NCI-H69 (cell line): ENCODE results near the gene ATP8A2.
"Not testable (repeated sequence)": the region's sequence is repeated elsewhere in the genome, so short reads cannot be mapped to it uniquely, and the experiment has no call there.

Experiments
- DNase-seq: peaks from one replicate; lab custom pipeline; 2025; lab: John Stamatoyannopoulos, UW

ATP8A2 gene

DNA sequence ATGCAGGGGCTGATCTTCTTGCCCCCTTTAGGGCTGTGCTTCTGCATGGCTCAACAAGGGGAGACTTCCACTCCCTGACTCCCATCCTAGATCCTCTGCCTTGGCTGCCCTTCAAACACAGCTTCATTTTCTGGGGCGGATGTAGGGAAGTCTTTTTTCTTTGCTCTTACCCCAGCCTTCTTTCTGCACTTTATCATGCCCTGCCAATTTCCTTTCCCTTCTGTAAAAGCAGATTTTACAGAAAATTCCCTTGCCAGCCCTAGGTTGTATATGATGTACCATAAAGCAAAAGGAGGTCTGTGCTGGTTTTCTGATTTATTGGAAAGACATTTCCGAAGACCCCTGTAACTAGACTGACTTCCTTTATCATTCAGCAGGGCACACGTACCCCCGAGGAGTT, 396.6 kb downstream of the ATP8A2 start:
- DNase-seq = no peak

DNA sequence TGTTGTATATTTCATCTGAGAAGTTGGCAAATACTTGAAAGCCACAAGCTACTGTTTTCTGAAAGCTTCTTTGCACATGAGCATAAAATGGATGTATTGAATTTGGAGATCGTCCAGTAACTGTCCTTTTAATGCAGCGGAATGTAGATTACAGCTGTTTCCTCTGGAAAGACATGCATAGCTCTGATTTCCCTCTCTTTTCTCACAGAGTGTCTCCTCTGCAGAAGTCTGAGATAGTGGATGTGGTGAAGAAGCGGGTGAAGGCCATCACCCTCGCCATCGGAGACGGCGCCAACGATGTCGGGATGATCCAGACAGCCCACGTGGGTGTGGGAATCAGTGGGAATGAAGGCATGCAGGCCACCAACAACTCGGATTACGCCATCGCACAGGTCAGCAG, 397.1 kb downstream of the ATP8A2 start:
- DNase-seq = no peak

DNA sequence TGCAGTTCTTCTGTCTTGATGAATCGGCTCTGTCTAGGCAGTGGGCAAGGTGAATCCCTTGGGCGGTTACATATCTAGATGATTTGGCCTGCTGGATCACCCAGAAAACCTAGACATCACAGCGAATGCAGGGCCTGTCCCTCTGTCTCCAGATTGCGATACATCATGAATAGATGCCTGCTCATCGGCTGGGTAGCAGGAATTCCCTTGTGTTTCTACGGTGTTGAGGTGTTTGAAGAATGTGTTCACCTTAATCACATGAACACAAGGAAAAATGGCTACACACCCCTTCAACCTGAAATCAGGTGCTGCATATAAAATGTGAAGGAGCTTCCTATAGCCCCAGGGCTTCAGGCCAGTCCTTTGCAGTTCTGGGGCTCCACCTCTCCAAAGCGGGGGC, 398.8 kb downstream of the ATP8A2 start:
- DNase-seq = no peak

DNA sequence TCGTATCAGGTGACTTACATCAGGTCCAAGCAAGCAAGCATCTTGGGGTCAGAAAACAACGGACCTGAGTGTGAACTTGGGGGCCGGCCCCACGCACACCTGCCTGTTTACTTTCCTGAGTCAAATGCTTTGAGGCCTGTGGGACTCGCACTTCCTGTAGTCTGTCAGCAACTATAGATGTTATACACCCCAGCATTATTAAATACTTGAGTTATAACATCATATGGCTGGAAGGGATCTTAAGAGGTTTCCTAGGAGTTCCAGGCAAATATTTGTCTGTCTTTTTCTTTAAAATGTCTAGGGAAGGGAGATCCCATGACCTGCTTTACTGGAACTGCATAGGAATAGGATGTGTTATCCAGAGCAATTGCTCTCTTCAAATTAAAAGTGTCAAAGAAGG, 399.4 kb downstream of the ATP8A2 start:
- DNase-seq = no peak

DNA sequence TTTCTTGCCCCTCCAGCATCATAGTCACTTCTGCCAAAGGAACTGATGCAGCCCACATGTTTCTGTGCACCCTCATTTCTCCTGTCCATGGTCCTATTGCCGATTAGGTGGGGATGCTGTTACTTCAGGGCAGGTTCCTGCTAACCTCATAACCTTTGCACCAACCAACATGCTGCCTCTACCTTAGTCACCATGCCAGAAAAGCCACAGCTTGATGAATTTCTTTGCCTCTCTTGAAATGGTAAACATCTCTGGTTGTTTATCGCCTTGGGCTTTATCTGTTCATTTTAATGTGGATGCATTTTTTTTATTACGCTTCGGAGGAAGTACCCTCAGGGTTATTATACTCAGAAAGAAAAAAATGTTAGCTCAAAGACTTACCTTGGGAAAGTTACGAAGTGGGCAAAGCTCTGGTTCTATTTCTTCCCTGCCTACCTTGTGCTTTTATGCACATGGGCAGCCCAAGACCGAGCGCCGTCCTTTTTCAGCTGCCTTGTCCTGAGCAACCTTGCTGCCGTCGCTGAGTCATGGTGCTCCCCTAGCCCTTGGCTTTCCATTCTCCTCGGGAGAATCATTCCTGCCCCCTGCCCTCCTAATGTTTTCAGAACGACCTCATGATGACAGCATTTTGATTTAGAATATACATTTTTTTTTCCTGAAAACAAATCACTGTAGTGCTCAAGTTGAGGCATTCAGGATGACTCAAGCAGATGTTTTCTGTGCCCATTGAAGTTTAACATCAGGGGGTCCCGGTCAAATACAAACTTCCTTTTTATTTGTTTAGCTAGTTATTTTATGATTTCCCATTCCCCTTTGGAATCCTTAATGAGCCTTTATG, 400.1 kb downstream of the ATP8A2 start:
- DNase-seq = no peak

DNA sequence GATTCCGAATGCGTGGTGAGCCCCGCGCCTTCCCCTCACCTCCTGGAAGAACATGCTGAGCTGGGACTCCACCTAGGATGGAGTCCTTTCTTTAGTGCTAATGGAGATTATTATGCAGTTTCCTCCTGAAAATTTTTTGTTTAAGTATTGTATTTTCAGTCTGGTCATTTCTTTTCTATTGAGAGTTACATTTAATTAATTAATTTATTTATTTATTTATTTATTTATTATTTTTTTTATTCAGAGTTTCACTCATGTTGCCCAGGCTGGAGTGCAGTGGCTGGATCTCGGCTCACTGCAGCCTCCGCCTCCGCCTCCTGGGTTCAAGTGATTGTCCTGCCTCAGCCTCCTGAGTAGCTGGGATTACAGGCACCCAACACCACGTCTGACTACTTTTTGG, 400.8 kb downstream of the ATP8A2 start:
- not testable (repeated sequence) for DNase-seq

DNA sequence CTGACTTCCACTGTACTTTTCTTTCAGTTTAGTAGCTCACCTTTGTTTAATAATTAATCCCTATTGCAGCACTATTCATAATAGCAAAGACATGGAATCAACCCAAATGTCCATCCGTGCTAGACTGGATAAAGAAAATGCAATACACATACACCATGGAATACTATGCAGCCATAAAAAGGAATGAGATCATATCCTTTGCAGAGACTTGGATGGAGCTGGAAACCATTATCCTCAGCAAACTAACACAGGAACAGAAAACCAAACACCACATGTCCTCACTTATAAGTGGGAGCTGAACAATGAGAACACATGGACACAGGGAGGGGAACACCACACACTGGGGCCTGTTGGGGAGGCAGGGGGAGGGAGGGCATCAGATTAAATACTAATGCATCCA, 402.3 kb downstream of the ATP8A2 start:
- DNase-seq = not testable (repeated sequence)

DNA sequence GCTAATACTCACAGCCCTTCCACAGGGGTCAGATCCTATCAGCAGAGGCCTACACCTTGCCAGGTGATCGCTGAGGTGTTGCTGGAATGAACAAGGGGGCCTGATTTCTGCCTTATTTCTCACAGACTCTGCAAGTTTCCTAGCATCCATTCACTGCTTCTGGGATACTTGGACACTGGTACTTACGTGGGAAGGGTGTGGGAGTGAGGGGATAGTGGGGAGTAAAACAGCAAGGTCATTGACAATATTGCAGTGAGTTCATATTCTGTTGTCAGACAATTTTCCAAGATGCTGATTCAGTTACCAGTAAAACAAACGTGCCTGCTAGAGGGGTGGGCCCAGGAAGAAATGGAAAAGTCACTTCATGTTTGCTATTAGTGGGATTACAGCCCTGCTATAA, 403.5 kb downstream of the ATP8A2 start:
- no peak for DNase-seq

DNA sequence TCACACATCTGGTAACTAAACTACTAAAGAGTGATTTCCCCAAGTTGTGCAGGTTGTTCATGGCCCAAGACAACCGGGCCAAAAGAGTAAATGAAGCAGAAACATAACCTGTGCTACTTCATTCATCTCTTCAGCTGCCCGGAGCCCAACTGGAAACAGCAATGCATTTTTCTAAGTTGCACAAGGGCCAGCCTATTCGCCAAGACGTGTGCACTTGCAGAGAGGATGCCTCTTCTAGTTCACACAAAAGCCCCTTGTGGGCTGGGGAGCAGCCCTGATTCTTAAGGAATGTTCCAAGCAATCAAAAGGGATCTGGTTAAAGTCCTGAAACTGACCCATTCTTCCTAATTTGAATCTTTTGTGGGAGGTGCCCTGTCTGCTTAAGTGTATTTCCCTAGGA, 404.2 kb downstream of the ATP8A2 start:
- no peak for DNase-seq

DNA sequence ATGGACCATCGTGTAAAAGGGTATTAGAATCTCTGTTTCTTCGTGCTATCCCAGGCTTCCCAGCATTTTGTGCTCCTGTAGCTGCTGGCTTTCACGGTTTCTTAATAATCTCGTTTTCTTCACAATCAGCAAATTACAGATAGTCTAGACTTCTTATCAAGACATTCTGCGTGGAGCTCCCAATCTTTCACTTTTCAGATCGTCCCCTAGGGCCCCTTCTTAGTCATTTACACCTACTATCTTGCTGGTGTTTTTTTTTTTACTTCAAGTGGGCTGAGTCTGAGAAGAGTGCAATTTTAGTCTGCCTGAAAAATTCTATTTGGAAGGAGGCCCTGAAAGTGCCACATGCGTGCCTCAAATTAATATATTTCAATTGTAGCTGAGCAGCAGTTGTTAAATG, 404.9 kb downstream of the ATP8A2 start:
- DNase-seq = no peak

DNA sequence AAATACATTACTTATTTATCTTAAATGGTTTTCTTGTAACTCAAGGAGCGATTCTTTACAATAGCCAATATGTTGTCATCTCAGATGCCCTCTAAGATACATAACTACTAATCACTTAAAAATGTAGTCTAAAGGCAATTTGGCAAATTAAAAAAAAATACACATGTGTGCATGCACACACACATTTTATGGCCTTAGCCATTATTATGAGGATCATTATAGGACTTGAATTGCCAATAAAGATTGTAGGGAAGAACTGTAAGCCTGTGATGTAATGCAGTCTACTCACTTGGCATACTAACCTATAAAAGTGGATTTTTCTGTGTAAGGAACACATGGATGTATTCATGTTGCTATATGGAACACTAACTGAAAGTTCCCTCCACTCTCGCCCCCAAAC, 405.7 kb downstream of the ATP8A2 start:
- no peak for DNase-seq

DNA sequence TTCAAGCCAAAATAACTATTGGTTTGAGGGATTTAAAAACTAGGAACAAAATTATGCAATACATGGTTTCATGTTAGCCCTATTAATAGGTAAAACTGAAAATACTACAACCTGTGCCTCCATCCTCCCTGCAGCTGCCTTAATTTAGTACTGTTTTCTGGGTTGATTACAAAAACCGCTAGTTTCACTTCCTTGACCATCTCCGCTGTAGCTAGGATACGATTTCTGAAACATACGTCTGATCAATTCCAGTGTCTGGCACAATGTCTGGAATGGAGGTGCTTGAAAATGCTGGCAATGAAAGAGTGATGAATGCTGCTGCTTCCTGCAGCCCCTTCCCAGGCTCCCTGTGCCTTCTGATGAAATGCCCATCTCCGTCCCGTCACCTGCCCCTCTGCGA, 406.6 kb downstream of the ATP8A2 start:
- no peak for DNase-seq

DNA sequence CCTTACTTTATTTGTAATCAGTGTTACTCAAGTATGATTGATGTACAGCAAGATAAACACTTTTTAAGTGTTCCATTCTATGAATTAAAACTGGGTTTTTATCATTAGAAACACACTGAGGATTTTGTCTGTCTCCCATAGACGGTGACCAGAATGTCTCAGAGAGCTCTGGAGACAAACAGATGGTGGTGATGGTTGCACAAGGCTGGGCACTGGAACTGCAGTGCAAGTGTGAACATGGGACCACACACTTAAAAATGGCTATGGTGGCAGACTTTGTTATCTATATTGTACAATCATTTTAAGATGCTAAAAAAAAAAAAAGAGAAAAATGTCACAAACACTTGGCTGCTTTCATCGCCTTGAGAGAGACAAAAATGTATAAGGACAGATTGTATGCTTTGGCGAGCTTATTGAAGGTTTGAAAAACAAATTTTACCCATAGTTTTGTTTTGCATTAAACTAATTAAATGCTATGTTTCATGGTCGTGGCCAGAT, 407.1 kb downstream of the ATP8A2 start:
- no peak for DNase-seq

DNA sequence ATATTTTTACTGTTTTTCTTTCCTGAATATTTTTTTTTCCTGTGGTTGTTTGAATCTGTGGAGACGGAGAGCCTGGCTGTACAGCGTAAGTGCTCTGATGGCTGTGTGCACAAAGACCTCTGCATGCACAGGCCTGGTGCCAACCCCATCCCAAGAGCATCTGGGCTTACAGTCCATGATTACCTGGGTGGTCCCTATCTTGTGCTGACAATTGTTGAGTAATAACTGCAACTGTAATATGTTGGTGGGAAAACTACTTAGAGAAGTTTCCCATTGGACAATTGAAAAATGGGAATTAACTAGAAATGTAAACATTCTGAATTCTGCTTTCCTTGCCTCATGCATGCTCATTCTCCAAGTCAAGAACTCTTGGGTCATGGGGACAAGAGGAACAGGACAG, 411.3 kb downstream of the ATP8A2 start:
- no peak for DNase-seq

DNA sequence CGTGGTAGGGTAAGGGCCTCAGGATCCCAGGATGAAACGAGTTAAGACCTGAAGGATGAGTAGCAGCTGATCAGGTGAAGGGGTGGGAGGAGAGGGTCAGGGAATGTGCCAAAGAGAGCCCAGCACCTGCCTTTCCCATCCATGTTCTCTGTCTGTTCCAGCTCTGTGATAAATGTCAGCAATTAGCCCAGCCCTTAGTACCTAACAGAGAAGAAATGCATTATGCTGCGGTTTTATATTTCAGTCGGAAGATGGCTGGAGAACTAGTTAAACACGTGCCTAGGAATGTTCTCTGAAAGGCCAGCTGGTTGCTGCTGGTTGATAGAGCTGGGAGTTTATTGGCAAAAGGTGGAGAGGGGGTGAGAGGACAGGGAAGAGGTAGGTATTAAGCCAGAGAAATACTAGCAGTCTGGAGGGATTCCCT, 411.8 kb downstream of the ATP8A2 start:
- no peak for DNase-seq

DNA sequence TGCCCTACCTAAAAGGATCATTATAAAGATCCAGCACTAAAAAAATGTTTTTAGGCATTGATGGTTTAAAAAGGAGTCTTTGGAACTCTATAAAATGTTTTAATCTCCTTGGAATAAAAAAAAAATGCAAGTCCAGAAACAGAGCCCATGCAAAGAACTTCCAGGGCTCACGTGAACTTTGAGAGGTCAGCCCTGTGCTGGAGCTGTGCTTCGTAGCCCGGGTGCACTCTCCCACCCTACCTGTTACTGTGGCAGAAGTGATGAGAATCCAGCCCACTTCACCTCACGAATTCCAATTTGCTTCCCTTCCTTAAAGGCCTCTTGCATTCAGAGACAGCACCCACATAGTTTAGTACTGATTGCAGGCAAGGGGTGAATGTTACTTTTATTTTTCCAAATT, 412.3 kb downstream of the ATP8A2 start:
- DNase-seq = no peak

DNA sequence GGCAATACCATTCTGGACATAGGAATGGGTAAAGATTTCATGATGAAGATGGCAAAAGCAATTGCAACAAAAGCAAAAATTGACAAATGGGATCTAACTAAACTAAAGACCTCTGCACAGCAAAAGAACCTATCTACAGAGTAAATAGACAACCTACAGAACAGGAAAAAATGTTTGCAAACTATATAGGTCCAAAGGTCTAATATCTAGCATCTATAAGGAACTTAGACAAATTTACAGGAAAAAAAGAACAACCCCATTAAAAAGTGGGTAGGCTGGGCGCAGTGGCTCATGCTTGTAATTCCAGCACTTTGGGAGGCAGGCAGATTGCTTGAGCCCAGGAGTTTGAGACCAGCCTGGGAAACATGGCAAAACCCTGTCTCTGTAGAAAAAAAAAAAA, 418.4 kb downstream of the ATP8A2 start:
- not testable (repeated sequence) for DNase-seq

DNA sequence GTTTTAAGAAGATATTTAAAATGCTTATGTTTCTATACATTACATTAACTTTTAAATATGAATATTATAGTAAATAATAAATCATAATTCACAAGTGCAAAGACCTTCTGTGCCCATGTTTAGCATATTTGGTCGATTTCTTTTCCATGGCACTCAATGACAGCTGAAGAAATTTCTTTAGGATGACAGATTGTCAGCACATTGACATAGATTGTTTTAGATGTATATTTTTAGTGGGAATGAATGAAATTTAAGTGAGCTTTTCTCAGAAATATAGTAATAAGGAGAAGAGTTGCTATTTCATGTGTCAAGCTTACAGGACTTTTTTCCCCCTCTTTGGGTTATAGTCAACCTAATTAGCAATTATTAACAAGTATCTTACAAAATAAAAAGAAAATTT, 423.5 kb downstream of the ATP8A2 start:
- no peak for DNase-seq

DNA sequence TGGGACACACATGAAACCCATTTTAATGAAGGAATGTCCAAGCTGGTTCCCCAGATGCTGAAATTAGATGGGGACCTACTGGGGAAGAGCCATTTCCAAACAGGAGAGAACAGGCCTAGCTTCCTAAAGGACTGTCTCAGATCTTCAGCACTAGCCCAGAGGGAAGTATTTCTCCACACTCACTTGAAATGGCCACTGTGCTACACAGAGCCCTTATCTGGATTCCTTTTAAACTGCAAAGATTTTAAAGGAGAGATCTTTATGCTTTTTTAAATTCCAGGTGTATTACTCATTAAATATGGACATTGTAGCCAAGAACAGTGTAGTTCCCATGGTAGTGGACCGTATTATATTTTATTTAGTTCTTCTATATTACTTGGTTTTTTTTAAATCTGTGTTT, 424.7 kb downstream of the ATP8A2 start:
- no peak for DNase-seq

DNA sequence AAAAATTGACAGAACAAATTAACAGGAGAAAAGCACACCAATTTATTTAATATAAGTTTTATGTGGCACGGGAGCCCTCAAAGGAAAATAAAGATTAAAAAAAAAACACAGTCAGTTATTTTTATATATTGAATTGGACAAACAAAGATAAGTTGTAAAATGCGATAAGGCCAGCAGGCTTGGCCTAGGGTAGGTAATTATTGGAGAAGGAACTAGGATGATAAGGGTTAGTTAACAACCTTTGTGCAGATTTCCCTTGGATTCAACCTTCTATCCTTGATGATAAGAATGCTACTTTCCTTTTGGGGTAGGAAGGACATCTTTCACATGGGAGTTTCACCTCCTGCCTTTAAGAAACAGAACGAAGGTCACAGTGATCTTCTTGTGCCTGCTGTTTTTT, 427.2 kb downstream of the ATP8A2 start:
- no peak for DNase-seq

DNA sequence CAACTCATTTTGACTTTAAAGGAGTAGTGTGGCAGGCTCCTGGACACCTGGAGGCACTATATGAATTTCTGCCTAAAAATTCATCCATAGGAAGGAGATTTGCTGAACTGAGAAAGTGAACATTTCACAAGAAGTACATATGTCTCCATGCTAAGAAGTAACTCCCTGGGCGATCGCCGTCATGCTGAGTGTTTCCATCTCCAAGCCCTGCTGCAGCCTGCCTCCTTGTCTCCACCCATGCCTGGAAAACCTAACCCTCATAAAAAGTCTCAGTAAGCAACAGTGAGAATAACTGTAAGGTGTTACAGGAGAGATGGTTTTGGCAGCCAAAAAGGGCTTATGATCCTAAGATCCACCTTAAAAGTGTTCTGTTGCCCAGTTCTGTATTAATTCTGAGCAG, 428.7 kb downstream of the ATP8A2 start:
- DNase-seq = no peak

DNA sequence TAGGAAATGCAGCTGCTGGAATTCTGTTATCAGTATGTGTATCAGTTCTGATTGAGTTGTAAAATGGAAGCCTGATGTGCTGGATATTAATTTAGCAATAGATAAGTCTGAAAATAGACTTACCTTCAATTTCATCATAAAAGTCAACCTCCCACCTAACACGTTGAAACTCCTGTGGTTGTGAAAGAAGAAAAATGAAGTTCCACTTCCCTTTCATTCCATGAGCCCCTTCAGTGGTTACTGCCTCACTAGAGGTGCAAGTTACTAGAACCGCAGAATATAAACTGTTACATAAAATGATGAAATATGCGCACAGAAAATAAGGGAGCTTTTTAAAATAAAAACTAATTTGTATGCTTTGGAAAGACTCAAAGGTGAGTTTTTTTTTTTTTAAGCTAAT, 430.8 kb downstream of the ATP8A2 start:
- DNase-seq = no peak

DNA sequence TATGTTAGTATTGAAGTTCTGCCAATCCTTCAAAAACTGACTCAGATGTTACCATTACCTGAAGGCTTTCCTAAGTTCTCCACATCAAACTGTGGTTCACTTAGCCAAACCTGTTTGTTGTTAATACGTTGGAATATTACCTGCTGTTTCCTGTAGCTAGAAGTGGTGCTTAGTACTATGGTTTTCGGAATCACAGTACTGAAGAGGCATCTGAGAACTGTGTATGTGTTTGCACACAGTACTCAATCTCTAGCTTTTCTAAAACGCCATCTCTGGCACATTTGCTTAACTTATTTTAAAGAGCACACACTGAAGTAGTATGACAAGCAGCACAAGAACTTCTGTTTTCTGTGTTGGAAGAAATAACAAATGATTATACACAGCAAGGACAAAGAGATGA, 431.9 kb downstream of the ATP8A2 start:
- no peak for DNase-seq
